ENCODE data around the gene ZNF223. TPM values are rescaled to one million over a fixed set of nuclear protein-coding genes. Genes with fewer than 3 reads are reported as not detected.

The ZNF223 gene
- total RNA-seq, 2 donors from 2014 or later, result 0.60 to 1.4 TPM

DNA sequence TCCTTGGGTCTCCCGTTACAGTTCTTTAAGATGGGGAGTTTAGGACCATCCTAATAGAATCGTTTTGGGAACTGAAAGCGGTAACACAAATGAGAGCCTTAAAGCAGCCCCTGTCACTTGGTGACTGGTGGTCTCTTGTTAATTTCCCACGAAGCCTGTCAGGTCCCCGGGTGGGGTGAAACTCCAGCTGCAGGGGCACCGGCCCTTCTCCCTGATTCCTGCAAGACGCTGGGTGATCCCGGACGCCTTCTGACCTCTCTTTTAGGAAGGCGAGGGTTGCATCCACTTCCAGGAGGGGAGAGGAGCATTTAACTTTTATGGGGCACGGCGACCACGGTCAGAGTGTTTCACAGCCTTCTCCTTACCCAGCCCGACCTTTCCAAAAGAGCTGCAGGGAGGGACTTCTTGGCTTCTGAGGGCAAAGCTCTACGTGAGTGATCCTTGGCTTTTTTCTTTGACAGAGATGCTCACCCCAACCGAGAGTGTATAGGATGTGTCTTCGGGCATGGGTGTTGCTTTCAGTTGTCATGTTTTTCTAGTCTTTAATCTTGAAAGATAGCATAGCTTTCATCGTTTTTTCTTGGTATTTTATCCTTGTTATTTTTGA is 62.1 kb downstream of the ZNF223 start:
- H3K27ac Mint-ChIP-seq, result peak overlapping the region; percentile 14 to 86
- ATAC-seq, result peak in 1 of 2 donors; percentile 41
- H3K36me3 Mint-ChIP-seq, result peaks cover 27 to 47% of the 10 kb centered on the region in 2 donors
- DNase-seq (ENCODE audit: low spot score in 2 of 2), result no peak
- H3K9me3 Mint-ChIP-seq, result peaks cover 8 to 23% of the 10 kb centered on the region in 2 donors

Other genes with a start within 250 kb of the ZNF223 start
- gene LYPD5, start 249.6 kb upstream of the ZNF223 start, total RNA-seq, result 1 to 10 TPM in 1 of 2 donors, under 1 TPM in 1; 0.97 to 3.8 TPM
- 10 to 100 TPM in 1 of 2 donors, 1 to 10 TPM in 1; 7.7 to 12.0 TPM for gene ZNF283, start 224.7 kb upstream of the ZNF223 start, total RNA-seq
- gene ZNF404, start 168.1 kb upstream of the ZNF223 start, total RNA-seq, result 1 to 10 TPM in 1 of 2 donors, under 1 TPM in 1; 0.73 to 2.7 TPM
- 10 to 100 TPM; 10.5 to 10.8 TPM for gene ZNF45, start 116.8 kb upstream of the ZNF223 start, total RNA-seq
- gene ZNF221, start 100.8 kb upstream of the ZNF223 start, total RNA-seq, result 1 to 10 TPM; 1.1 to 3.4 TPM
- gene ZNF155, start 67.8 kb upstream of the ZNF223 start, total RNA-seq, result 1 to 10 TPM; 4.1 TPM
- 1 to 10 TPM; 3.6 to 5.1 TPM for gene ZNF230, start 49.1 kb upstream of the ZNF223 start, total RNA-seq
- gene ZNF222, start 26.7 kb upstream of the ZNF223 start, total RNA-seq, result 1 to 10 TPM; 1.8 to 2.0 TPM
- gene ZNF284, start 20.1 kb downstream of the ZNF223 start, total RNA-seq, result 1 to 10 TPM; 2.3 to 2.4 TPM
- 10 to 100 TPM; 14.8 to 22.4 TPM for gene ZNF224, start 42.3 kb downstream of the ZNF223 start, total RNA-seq
- 1 to 10 TPM in 1 of 2 donors, under 1 TPM in 1; 0.96 to 2.7 TPM for gene ZNF225, start 61.4 kb downstream of the ZNF223 start, total RNA-seq
- 10 to 100 TPM in 1 of 2 donors, 1 to 10 TPM in 1; 9.3 to 10.8 TPM for gene ZNF234, start 89.5 kb downstream of the ZNF223 start, total RNA-seq
- 10 to 100 TPM; 12.2 to 14.6 TPM for gene ZNF226, start 113.1 kb downstream of the ZNF223 start, total RNA-seq
- gene ZNF227, start 160.5 kb downstream of the ZNF223 start, total RNA-seq, result 10 to 100 TPM; 20.2 TPM
- under 1 TPM in 1 of 2 donors, not detected in 1; 0.52 TPM for gene ZNF233, start 207.8 kb downstream of the ZNF223 start, total RNA-seq